ENCODE measurements around the gene TUBA4A. TPM values are rescaled to one million over a fixed set of nuclear protein-coding genes. Genes with fewer than 3 reads are reported as not detected.
A peak's percentile ranks its signal among the peaks of the same experiment; 100 is the strongest.

TUBA4A gene
- total RNA-seq, 1 experiment from 2014 or later: 40.8 TPM

GRCh38 chr2:219279151-219279915, 25.6 kb upstream of the TUBA4A start, which contains the start of gene DNAJB2 (continued):
- no peak; the same call in 1 of the 2 replicates for TF ChIP-seq ZBTB43 (CRISPR knock-in tag; IDR thresholded peaks at IDR 0.05)
- TF ChIP-seq ZNF121 (CRISPR knock-in tag; IDR thresholded peaks at IDR 0.05): no peak
- 0 out of 2 replicates have a peak, but pooled peaks have one; percentile 68 for TF ChIP-seq ZNF232 (CRISPR knock-in tag; IDR thresholded peaks at IDR 0.05)
- TF ChIP-seq NR1H2 (CRISPR knock-in tag; IDR thresholded peaks at IDR 0.05): no peak
- TF ChIP-seq MAX (CRISPR knock-in tag; IDR thresholded peaks at IDR 0.05): peak; percentile 29; the same call in 1 of the 2 replicates
- TF ChIP-seq NFYB (CRISPR knock-in tag; conservative IDR thresholded peaks at IDR 0.05; ENCODE audit: low read depth): no peak
- TF ChIP-seq MLX (CRISPR knock-in tag; IDR thresholded peaks at IDR 0.05): no peak
- TF ChIP-seq ATF6 (CRISPR knock-in tag; IDR thresholded peaks at IDR 0.05): no peak
- no peak for TF ChIP-seq ERG (CRISPR knock-in tag; IDR thresholded peaks at IDR 0.05)
- TF ChIP-seq IRF2 (CRISPR knock-in tag; IDR thresholded peaks at IDR 0.05; ENCODE audit: borderline replicate concordance, low read depth): no peak
- no peak for TF ChIP-seq CDX4 (CRISPR knock-in tag; IDR thresholded peaks at IDR 0.05; ENCODE audit: borderline replicate concordance)
- TF ChIP-seq STAT6 (CRISPR knock-in tag; conservative IDR thresholded peaks at IDR 0.05; ENCODE audit: low read depth): no peak
- no peak for TF ChIP-seq TP53 (CRISPR knock-in tag; IDR thresholded peaks at IDR 0.05)
- TF ChIP-seq GABPB1 (CRISPR knock-in tag; IDR thresholded peaks at IDR 0.05): peak; percentile 73
- no peak for TF ChIP-seq CREB1 (CRISPR knock-in tag; IDR thresholded peaks at IDR 0.05)
- TF ChIP-seq SOX15 (CRISPR knock-in tag; IDR thresholded peaks at IDR 0.05): no peak
- no peak for TF ChIP-seq E2F4 (CRISPR knock-in tag; IDR thresholded peaks at IDR 0.05; ENCODE audit: borderline replicate concordance, low read depth)
- no peak for TF ChIP-seq JUN (CRISPR knock-in tag; IDR thresholded peaks at IDR 0.05)
- no peak for TF ChIP-seq ZNF263 (CRISPR knock-in tag; IDR thresholded peaks at IDR 0.05; ENCODE audit: low read depth)
- TF ChIP-seq ZNF423 (CRISPR knock-in tag; IDR thresholded peaks at IDR 0.05): peak; percentile 90
- TF ChIP-seq USF1 (CRISPR knock-in tag; IDR thresholded peaks at IDR 0.05): no peak
- TF ChIP-seq ETV6 (CRISPR knock-in tag; IDR thresholded peaks at IDR 0.05): peak; percentile 72; the same call in 1 of the 2 replicates
- TF ChIP-seq AR (CRISPR knock-in tag; IDR thresholded peaks at IDR 0.05): no peak

Data from WTC11 (cell line).